CD4-positive, alpha-beta T cell treated with Interleukin-6 for 4 hours (primary cell): ENCODE measurements around the gene SH2D2A.

Source experiments
- DNase-seq: peaks from one replicate; pipeline ENCODE4 v3.0.0-alpha.2; 2020; ENCODE audit warnings: mixed read lengths

Gene SH2D2A

GRCh38 chr1:156816561-156817328 is at the start of gene SH2D2A:
TSS of gene SH2D2A (minus strand) at chr1:156816848. CDS start at chr1:156816708, 140 bp downstream.
- DNase-seq: peak; percentile 95

GRCh38 chr1:156865865-156866248 is 49.2 kb upstream of the SH2D2A start:
- no peak for DNase-seq

- no peak for DNase-seq
These were observed 48.6 kb upstream of the SH2D2A start for GRCh38 chr1:156865258-156865657.

GRCh38 chr1:156864796-156865195 is 48.1 kb upstream of the SH2D2A start:
- DNase-seq: no peak

- DNase-seq: no peak
These were observed 47.0 kb upstream of the SH2D2A start for GRCh38 chr1:156863631-156864030.

GRCh38 chr1:156862997-156863599 is 46.5 kb upstream of the SH2D2A start:
- DNase-seq: no peak

- no peak for DNase-seq
These were observed 45.9 kb upstream of the SH2D2A start for GRCh38 chr1:156862584-156862983.

GRCh38 chr1:156860628-156861423 is 44.2 kb upstream of the SH2D2A start, which contains the start of gene NTRK1:
TSS of gene NTRK1 (plus strand) at chr1:156860865. CDS start at chr1:156860935, 70 bp downstream.
- DNase-seq: peak; percentile 68

GRCh38 chr1:156860113-156860627 is 43.5 kb upstream of the SH2D2A start:
- peak; percentile 68 for DNase-seq

- peak; percentile 26 for DNase-seq
These were observed 43.0 kb upstream of the SH2D2A start for GRCh38 chr1:156859523-156860112.

GRCh38 chr1:156858959-156859522 is 42.4 kb upstream of the SH2D2A start, which contains the start of gene INSRR:
TSS of gene INSRR (minus strand) at chr1:156859117. CDS start at chr1:156858621, 496 bp downstream.
- no peak for DNase-seq

GRCh38 chr1:156858555-156858956 is 41.9 kb upstream of the SH2D2A start:
- DNase-seq: no peak

GRCh38 chr1:156857532-156857931 is 40.9 kb upstream of the SH2D2A start:
- no peak for DNase-seq

GRCh38 chr1:156856282-156856785 is 39.7 kb upstream of the SH2D2A start:
- DNase-seq: no peak

- DNase-seq: no peak
These were observed 38.0 kb upstream of the SH2D2A start for GRCh38 chr1:156854634-156855033.

- DNase-seq: no peak
These were observed 37.1 kb upstream of the SH2D2A start for GRCh38 chr1:156853761-156854160.

GRCh38 chr1:156852418-156852874 is 35.8 kb upstream of the SH2D2A start:
- no peak for DNase-seq

- no peak for DNase-seq
These were observed 35.2 kb upstream of the SH2D2A start for GRCh38 chr1:156851779-156852417.

- DNase-seq: no peak
These were observed 32.5 kb upstream of the SH2D2A start for GRCh38 chr1:156849151-156849496.

GRCh38 chr1:156848461-156849150 is 32.0 kb upstream of the SH2D2A start:
- peak; percentile 93 for DNase-seq
